Right atrium auricular region (tissue), 2 donors: ENCODE measurements around the gene BRI3BP. TPM values are rescaled to one million over a fixed set of nuclear protein-coding genes. Genes with fewer than 3 reads are reported as not detected.

Source experiments
- DNase-seq: peaks from one replicate; pipeline ENCODE4 v3.0.0-alpha.2; 2019; ENCODE audit warnings: low spot score
- H3K27ac ChIP-seq, 2 donors: fragments of 200-600 bp; sonication (generic); 1 replicate in 1 of 2; 2 replicates in 1 of 2; pipeline ENCODE4 v1.5.1; 2016 to 2019
- H3K27me3 ChIP-seq, 2 donors: fragments of 200-600 bp; sonication (generic); one replicate each; pipeline versions ENCODE4 v1.5.1 to v1.6.0; 2017 to 2019
- H3K36me3 ChIP-seq: fragments of 200-600 bp; sonication (generic); one replicate; pipeline ENCODE4 v1.5.1; 2016
- H3K4me1 ChIP-seq, 2 donors: fragments of 200-600 bp; sonication (generic); one replicate each; pipeline versions ENCODE4 v1.5.1 to v1.6.0; 2017 to 2019
- H3K4me3 ChIP-seq, 2 donors: fragments of 200-600 bp; sonication (generic); 1 replicate in 1 of 2; 2 replicates in 1 of 2; pipeline ENCODE4 v1.5.1; 2017 to 2019; ENCODE audit warnings: mild to moderate bottlenecking in 1 of 2, moderate library complexity in 1 of 2
- H3K9me3 ChIP-seq, 2 donors: fragments of 200-600 bp; sonication (generic); one replicate each; pipeline ENCODE4 v1.5.1; 2019
- CTCF ChIP-seq, 2 donors: fragments of 200-600 bp; sonication (generic); IDR thresholded peaks; one replicate each; pipeline ENCODE4 v1.5.1; 2019; ENCODE audit warnings: antibody characterized with exemption in 2 of 2
- total RNA-seq, 2 donors: library from RNA; depleted of rRNA; stranded (reverse); fragments of >200 nt; gene quantifications; one replicate each; pipeline ENCODE4 v1.1.0, GENCODE V29; 2016

BRI3BP gene
- total RNA-seq, 2 donors from 2014 or later: 2.8 TPM

- no peaks in the 10 kb centered on the region for H3K36me3 ChIP-seq
- DNase-seq: no peak
- no peaks in the 10 kb centered on the region for H3K4me1 ChIP-seq
- no peak overlapping the region for H3K4me3 ChIP-seq
- no peak for TF ChIP-seq CTCF (IDR thresholded peaks at IDR 0.05)
- no peaks in the 10 kb centered on the region for H3K27me3 ChIP-seq
- H3K9me3 ChIP-seq: no peaks in the 10 kb centered on the region
- no peak overlapping the region for H3K27ac ChIP-seq
Measured at GRCh38 chr12:125033288-125033687, 39.8 kb downstream of the BRI3BP start.

DNA sequence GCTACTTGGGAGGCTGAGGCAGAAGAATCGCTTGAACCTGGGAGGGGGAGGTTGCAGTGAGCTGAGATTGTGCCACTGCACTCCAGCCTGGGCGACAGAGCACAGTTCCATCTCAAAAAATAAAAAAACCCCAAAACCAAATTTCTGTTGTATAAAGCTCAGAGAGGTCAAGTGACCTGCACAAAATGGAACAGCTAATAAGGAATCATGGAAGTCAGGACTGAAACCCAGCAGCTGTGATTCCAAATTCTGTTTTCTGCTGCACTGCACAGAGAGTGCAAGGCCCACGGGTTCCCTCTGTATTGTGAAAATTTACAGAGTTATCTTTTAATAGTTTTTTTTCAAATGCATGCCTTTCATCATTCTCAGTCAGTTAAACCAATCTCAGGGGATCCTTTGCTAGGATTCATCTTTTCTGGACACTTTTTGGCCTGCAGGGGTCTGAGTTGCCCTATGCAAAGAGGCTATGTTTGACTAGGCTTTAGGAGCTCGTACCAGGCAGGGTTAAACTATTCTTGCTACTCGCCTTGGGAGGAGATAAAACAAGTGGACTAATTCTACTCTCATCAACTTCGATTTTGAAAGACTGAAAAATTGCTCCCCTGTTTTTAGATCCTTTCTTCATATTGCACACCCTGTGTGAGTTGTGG is 45.7 kb downstream of the BRI3BP start:
- DNase-seq: no peak
- no peak overlapping the region for H3K27ac ChIP-seq
- TF ChIP-seq CTCF (IDR thresholded peaks at IDR 0.05): no peak

DNA sequence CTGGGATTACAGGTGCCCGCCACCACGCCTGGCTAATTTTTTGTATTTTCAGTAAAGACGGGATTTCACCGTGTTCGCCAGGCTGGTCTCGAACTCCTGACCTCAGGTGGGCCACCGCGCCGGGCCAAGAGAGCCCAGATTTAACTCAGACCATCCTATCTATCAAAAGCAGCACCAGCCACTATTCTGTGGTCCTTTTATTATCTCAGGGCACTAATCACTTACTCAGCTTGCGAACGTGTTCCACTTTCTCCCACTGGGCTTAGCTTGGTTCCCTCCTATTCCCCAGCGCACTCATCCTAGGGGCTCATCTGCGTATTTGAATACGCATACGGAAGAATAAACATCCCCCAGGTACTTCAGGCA is 55.6 kb downstream of the BRI3BP start:
- DNase-seq: no peak
- Histone ChIP-seq H3K27ac (peak overlapping the region; percentile 66 to 70), H3K9me3 (no peaks in the 10 kb centered on the region)

More for the DNA sequence above, 45.7 kb downstream of the BRI3BP start:
- no peaks in the 10 kb centered on the region for H3K4me1 ChIP-seq
- no peaks in the 10 kb centered on the region for H3K36me3 ChIP-seq
- H3K9me3 ChIP-seq: no peaks in the 10 kb centered on the region
- no peaks in the 10 kb centered on the region for H3K27me3 ChIP-seq
- H3K4me3 ChIP-seq: no peak overlapping the region

GRCh38 chr12:125050446-125050845 is 57.0 kb downstream of the BRI3BP start:
- Histone ChIP-seq H3K9me3 (no peaks in the 10 kb centered on the region), H3K4me1 (peaks cover 0 to 10% of the 10 kb centered on the region in 2 donors), H3K36me3 (no peaks in the 10 kb centered on the region), H3K27ac (no peak overlapping the region), H3K27me3 (no peaks in the 10 kb centered on the region), H3K4me3 (no peak overlapping the region)
- no peak for DNase-seq
- no peak for TF ChIP-seq CTCF (IDR thresholded peaks at IDR 0.05)

More for the DNA sequence above, 55.6 kb downstream of the BRI3BP start:
- H3K4me1 ChIP-seq: peaks cover 0 to 10% of the 10 kb centered on the region in 2 donors
- peak overlapping the region; percentile 51 to 60 for H3K4me3 ChIP-seq
- no peaks in the 10 kb centered on the region for H3K36me3 ChIP-seq
- H3K27me3 ChIP-seq: no peaks in the 10 kb centered on the region
- no peak for TF ChIP-seq CTCF (IDR thresholded peaks at IDR 0.05)

- no peak for TF ChIP-seq CTCF (IDR thresholded peaks at IDR 0.05)
- Histone ChIP-seq H3K9me3 (no peaks in the 10 kb centered on the region), H3K4me1 (peaks cover 0 to 10% of the 10 kb centered on the region in 2 donors), H3K27ac (no peak overlapping the region), H3K36me3 (no peaks in the 10 kb centered on the region), H3K4me3 (no peak overlapping the region), H3K27me3 (no peaks in the 10 kb centered on the region)
- DNase-seq: no peak
Measured at GRCh38 chr12:125050868-125051267, 57.4 kb downstream of the BRI3BP start.

DNA sequence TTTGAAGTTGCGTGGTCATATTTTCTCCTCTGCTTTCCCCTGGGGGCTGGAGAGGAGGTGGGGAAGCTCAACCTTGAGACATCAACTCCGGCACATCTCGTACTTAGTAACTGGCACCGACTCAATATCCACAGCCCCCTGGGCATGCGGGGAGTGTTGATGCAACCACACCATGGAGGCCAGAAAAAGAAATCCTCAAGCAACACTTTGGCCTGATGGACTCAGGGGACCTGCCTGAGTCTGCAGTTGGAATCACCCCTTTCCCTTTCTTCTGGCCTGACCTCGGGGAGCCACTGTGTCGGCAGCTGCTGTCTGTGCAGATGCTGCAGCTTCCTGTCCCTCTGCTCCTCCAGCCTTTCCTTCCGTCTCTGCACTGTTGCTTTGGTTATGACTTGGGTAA is 60.4 kb downstream of the BRI3BP start:
- DNase-seq: no peak
- no peaks in the 10 kb centered on the region for H3K27me3 ChIP-seq
- no peak overlapping the region for H3K27ac ChIP-seq
- H3K36me3 ChIP-seq: no peaks in the 10 kb centered on the region
- no peaks in the 10 kb centered on the region for H3K9me3 ChIP-seq
- H3K4me1 ChIP-seq: peaks cover 0 to 7% of the 10 kb centered on the region in 2 donors
- no peak for TF ChIP-seq CTCF (IDR thresholded peaks at IDR 0.05)
- H3K4me3 ChIP-seq: no peak overlapping the region
